RCC 7860 (cell line): ENCODE measurements around the gene COPS2.
"Not testable (repeated sequence)": the region's sequence is repeated elsewhere in the genome, so short reads cannot be mapped to it uniquely, and the experiment has no call there.

ENCODE experiments used
- DNase-seq: peaks from one replicate; pipeline ENCODE4 v3.0.0-alpha.2; 2015; ENCODE audit warnings: low spot score
- FAIRE-seq: peaks from 2 replicates; lab custom pipeline; 2012; peaks lifted over from hg19 to GRCh38; lab: Jason Lieb, UNC

COPS2 gene

DNA sequence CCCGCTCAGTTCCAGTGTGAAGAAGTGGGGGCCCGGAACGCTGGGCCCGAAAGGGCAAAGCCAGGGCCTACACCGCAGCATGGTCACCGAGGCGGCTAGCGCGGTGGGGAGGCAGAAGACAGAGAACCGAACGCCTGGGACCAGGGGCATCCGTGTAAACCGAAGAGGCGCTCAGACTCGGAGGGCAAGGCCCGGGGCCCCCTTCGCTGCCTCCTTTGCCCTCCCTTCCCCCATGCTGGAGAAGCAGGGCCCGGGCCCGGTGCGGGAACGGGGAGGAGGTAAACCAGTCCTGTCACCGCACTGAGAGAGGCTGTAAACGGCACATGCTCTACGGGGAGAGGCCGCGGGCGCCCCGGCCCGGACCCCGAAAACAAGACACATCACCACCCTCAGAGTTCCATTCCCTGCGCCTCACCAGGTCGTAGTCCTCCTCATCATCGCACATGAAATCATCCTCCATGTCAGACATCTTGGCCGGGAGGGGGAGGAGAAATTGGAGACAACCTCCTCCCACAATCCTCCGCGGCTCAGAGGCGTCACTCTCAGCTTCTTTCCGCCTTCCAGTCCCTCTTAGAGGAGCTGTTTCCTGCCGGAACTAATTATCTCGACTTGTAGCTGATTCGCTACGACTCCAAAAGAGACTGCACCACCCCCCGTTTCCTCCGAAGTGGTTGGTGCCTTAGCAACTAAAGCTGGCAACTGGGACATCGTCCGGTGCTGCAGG is at the start of gene COPS2:
Gene COPS2 (minus strand): TSS at position 490 of the 724 bp plus-strand sequence. CDS start 21 bp downstream, at position 469.
- DNase-seq (peak; percentile 93), FAIRE-seq (peak; percentile 69)

DNA sequence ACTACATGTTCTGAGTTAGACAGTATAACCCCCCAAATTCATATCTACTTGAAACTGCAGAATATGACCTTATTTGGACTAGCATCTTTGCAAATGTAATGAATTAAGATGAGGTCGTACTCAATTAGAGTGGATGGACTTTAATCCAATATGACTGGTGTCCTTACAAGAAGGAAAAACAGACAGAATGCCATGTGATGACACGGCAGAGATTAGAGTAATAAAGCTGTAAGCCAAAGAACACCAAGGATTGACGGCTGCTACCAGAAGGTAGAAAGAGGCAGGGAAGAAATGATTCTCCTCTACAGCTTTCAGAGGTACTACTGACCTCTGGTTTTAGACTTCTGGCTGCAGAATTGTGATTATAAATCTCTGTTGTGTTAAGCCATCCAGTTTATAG is 44.9 kb upstream of the COPS2 start:
- FAIRE-seq (no peak), DNase-seq (no peak)

DNA sequence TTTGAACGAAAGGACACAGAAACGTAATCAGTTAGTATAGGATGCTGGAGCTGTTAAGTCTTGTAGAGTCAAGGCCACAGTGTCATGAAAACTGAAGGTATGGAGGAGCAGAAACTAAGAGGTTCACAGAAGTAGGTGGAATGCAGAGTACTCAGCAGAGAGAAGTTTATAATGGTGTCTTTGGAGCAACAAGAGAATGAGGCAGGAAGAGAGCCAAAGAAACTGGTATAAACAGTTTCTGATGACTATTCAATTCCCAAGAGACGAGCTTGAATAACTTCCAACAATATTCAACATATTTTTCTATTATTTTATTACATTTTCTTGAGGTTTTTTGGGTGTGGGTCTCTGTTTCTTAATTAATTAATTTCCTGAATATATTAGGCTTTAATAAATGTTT is 44.3 kb upstream of the COPS2 start:
- no peak for FAIRE-seq

DNA sequence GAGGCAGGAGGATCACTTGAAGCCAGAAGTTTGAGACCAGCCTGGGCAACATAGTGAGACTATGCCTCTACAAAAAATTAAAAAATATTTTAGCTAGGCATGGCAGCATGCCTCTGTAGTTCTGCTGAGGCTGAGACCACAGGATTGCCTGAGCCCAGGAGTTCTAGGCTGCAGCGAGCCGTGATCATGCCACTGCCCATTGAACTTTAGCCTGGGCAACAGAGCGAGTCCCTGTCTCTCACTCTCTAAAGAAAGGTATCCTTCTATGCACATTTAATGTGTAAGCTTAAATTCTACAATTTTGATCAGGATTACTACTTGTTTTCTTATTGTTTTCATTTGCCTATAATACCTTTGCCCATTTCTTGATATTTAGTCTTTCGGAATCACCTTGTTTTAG is 41.5 kb upstream of the COPS2 start:
- DNase-seq = no peak

More for the DNA sequence above, 44.3 kb upstream of the COPS2 start:
- DNase-seq = no peak

DNA sequence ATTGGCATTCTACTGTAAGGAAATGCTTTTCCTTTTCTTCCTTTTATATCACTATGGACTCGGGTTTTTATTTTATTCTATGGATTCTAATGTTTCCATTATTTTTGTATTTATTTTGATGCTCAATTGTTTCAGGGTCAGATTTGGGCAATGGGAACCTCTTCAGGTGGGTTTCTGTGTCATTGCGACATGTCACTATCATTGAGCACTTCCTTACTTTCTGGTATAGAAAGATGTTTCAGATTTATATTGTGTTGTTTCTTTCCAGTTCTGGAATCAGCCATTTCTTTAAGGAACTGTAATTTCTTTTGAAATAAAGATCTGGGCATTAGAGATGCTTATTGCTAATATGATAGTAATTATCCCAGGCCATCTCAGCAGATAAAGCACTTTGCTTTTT is 36.5 kb upstream of the COPS2 start:
- DNase-seq = no peak

More for the DNA sequence above, 41.5 kb upstream of the COPS2 start:
- FAIRE-seq = no peak

DNA sequence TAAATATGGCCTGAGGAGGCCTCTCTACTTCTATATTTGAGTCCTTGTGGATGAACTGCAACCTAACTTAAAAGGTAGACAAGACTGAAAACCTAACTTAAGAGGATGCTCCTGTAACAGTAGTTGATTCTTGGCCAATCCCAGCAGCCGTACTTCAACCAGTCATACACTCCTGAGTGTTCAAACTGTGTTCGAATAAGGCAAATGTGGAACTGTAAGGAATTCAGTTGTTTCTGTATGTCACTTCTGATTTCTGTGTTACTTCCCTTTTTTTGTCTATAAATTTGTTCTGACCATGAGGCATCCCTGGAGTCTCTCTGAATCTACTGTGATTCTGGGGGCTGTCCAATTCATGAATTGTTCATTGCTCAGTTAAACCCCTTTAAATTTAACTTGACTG is 35.2 kb upstream of the COPS2 start:
- FAIRE-seq (no peak), DNase-seq (no peak)

More for the DNA sequence above, 36.5 kb upstream of the COPS2 start:
- no peak for FAIRE-seq

DNA sequence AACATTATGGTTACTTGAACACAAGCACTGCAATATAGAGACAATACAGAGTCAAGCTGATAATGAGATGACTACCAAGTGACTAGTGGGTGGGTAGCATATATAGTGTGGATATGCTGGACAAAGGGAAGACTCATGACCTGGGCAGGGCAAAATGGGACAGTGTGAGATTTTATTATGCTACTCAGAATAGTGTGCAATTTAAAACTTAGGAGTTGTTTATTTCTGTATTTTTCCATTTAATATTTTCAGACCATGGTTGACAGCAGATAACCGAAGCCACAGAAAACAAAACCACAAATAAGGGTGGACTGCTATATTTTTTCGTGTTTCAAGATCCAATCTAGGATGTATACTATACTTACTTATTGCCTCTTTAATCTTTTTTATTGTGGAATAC is 34.2 kb upstream of the COPS2 start:
- FAIRE-seq = no peak
- DNase-seq = no peak

DNA sequence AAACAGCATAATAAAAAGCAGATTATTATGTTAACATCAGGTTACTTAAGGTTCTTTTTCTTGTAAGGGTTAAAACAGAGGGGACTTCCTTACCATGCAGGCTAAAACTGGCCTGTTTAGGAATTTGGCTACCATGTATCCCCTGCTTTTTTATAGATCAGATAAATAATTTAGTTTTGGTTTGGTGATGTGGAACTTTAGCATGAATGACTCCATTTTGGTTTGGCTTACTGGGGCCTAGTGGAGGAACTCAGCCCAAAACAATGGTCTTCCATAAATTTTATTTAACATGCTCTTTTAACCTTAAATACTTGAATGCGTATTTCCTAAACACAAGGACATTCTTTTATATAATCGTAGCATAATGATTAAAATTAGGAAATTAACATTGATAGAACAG is 33.5 kb upstream of the COPS2 start:
- DNase-seq (no peak), FAIRE-seq (no peak)

DNA sequence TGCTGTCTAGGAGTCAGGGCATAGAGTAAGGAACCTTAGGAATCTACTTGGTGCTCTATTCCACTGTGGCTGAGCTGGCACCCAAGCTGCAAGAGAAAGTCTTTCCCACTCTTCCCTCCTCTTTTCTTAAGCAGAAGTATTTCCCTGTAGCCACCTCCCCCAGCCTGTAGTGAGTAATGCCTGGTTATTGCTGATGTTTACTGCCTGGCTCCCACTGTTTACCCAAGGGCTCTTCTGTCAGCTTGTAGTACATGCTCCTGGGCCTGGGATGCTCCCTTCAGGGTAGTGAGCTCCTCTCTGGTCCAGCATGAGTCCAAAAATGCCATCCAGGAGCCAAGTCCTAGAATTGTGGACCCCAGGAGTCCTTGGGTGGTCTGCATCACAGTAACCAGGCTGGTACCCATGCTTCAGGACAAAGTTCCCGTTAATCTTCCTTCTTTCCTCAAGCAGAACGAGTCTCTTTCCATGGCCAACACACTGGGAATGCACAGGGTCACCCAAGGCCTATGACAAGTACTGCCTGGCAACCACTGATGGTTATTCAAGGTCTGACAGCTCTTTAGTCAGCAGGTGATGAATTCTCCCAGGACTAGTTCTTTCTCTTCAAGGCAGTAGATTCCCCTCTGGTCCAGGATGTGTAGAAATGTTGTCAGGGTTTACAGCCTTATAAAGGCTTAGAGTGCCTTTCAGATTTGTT is 32.3 kb upstream of the COPS2 start:
- DNase-seq (no peak), FAIRE-seq (no peak)

DNA sequence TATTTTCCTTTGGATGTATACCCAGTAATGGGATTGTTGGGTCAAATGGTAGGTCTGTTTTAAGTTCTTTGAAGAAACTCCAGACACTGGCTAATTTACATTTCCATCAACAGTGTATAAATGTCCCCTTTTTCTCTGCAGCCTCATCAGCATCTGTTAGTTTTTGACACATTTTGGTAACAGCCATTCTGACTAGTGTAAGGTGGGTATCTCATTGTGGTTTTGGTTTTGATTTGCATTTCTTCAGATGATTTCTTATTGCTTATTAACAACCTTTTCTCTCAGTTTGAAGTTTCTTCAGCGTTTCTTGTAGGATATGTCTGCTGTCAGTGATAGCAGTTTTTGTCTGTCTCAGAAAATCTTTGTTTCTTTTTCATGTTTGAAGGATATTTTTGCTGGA is 30.1 kb upstream of the COPS2 start:
- no peak for FAIRE-seq
- DNase-seq = no peak

DNA sequence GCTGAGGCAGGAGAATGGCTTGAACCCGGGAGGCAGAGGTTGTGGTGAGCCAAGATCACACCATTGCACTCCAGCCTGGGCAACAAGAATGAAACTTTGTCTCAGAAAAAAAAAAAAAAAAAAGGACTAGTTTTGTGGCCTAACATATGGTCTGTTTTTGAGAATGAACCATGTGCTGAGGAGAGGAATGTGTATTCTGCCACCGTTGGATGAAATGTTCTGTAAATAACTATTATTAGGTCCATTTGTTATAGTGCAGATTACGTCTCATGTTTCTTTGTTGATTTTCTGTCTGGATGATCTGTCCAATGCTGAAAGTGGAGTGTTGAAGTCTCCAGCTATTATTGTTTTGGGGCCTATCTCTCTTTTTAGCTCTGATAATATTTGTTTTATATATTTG is 28.3 kb upstream of the COPS2 start:
- DNase-seq, FAIRE-seq: not testable (repeated sequence)

DNA sequence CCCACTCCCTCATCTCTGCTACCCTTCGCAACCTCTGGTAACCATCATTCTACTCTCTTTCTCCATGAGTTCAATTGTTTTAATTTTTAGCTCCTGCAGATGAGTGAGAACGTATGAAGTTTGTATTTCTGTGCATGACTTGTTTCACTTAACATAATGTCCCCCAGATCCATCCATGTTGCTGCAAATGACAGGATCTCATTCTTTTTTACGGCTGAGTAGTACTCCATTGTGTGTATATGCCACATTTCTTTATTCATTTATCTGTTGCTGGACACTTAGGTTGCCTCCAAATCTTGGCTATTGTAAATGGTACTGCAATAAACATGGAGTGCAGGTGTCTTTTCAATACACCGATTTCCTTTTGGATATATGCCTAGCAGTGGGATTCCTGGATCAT is 26.7 kb upstream of the COPS2 start:
- DNase-seq (no peak), FAIRE-seq (no peak)

DNA sequence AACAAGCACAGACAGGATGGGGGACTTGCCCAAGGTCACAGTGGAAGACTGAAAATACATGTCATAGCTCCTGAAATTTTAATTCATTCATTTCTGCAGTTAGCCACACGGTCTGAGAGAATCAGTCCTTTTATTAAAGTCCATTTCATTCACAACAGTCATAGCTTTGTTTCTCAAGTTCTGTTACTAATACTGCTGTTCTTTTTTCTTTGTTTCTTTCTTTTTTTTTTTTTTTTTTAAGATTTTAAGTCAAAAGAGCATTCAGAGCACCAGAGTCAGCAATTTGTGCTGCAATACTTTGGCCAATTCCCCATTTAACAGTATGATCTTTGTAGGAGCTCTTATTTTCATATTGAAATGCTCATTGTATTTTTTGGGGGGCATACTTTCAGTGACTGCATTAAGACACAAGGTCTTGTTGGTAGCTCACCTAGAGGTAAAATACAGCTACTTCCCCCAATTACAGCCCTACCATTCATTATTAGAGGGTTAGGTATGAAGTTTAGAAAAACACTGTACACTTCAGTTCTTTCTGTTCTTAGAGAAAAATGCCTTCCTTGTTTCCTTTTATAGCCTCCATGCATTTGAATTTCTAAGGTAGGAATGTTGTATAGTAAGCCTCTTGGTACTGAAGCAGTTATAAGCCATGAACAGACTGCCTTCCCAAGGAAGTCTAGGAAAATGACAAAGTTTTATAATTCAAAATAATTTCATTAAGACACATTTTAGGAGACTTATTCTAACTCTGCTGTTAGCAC is 24.2 kb upstream of the COPS2 start:
- DNase-seq = no peak
- no peak for FAIRE-seq

DNA sequence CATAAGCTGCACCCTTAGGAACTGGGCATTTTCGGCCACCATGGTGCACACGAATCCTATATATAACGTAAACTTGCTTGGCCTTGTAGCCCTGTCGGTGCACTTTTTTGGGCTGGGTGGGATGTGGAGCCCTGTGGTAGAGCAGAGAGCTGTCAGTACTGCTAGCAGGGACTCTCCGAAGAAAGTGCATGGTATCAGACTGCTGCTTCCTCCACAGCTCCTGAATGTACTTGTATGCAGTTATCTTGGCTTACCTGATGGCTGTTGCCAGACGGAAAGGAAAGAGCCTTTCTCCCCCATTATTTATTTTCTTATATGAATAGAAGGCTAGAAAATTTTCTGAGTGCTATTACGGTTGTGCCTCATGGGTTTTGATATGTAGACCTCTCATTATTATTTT is 23.1 kb upstream of the COPS2 start:
- no peak for FAIRE-seq

DNA sequence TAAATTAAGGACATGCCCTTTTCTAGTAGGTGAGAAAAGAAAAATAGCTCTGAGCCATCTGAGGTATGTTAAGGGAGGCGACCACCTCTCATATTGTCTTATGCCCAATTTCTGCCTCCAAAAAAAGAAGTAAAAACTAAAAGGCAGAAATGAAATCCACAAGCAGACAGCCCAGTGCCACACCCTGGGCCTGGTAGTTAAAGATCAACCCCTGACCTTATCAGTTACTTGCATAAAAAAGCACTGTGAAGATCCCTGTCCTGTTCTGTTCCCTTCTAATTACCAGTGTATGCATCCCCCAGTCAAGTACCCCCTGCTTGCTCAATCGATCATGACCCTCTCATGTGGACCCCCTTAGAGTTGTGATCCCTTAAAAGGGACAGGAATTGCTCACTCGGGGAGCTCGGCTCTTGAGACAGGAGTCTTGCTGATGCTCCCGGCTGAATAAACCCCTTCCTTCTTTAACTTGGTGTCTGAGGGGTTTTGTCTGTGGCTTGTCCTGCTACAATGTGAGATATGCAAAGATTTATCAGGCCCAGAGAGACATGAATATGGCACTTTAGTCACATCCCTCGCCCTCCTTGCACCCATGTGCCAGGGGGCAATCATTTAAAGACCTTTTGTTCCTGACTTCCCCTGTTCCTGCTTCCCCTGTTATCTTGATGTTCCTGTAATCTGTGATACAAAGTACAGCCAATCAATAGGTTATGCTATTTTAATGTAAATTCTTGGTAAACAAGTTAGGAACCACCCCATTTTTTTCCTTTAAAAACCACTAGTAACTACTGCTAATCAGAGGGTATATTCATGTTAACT is 20.4 kb upstream of the COPS2 start:
- not testable (repeated sequence) for DNase-seq, FAIRE-seq

More for the DNA sequence above, 23.1 kb upstream of the COPS2 start:
- no peak for DNase-seq

DNA sequence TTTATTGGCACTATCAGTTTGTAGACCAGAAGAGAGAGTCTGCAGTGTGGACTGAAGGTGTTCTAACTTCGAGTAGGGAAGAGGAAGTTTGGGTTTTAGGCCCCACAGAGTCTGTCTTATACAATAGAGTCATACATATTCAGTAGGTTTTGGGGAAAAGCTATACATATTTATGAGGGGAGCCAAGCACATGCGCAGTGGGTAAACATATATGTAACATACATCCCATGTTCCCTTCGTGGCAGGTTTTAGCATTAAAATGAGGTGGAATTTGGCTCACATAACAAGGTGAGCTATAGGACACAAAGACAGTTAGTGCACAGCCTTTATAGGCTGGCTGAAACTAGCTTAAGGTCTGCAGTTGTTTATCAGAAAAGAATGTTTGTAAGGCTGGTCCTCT is 19.5 kb upstream of the COPS2 start:
- DNase-seq = no peak
- no peak for FAIRE-seq

DNA sequence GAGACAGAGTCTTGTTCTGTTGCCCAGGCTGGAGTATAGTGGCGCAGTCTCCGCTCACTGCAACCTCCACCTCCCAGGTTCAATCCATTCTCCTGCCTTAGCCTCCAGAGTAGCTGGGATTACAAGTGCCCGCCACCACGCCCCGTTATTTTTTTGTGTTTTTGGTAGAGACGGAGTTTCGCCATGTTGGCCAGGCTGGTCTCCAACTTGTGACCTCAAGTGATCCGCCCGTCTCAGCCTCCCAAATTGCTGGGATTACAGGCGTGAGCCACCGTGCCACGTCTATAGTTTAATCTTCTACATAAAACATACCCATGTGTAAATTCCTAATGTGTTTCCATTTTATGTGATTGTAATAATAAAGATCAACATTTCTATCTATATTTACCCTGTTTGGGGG is 16.4 kb upstream of the COPS2 start:
- DNase-seq (no peak), FAIRE-seq (no peak)

DNA sequence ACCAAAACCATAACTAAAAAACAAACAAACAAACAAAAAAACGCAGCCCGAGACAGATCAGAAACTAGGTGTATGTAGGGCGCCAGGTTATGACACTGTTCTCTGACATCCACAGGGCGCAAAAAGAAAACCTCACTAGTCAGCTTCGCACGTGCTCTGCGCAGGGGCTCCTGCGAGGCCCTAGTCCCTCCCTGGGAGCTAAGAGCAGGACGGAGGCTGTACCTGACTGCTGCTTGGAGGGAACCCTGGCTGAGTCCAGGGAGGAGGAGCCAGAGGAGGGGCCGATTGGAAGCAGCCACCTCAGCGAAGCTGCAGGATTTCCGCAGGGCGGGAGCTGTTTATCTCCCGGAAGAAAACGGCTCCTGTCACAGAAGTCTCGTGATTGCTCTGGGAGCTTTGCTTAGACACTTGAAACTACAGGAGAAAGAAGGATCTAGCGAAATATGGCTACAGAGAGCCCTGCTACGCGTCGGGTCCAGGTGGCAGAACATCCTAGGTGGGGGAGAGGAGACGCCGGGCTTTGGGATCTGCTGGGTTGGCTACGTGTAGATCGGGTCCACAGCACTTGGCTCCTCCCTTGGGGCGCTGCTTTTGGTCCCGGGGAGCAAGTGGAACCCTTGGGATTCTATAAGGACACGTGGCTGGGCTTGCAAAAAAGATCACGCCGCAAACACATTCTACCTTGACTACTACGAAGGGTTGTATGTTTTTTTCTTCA is 14.6 kb upstream of the COPS2 start, which contains the start of gene GALK2:
Gene GALK2 (plus strand): TSS at position 368 of the 718 bp plus-strand sequence. CDS start 76 bp downstream, at position 444.
- peak; percentile 72 for DNase-seq
- peak; percentile 77 for FAIRE-seq

DNA sequence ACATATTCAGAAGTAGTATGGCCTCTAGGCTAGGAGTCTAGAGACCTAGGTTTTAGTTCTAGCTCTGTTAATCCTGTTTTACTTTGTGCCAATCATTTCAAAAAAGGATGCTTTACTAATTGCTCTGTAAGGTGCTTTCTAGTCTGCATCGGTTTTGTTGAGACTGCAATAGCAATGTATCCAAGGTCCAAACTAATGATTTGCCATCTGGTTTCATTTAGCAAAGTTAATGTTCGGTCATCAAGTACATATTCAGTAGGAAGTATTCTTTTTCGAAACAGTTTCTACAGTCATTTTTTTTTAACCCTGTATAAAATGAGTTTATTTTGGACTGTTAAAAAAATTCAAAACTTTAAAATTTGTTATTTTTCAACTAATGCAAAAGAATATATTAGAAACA is 12.6 kb upstream of the COPS2 start:
- DNase-seq (no peak), FAIRE-seq (no peak)

DNA sequence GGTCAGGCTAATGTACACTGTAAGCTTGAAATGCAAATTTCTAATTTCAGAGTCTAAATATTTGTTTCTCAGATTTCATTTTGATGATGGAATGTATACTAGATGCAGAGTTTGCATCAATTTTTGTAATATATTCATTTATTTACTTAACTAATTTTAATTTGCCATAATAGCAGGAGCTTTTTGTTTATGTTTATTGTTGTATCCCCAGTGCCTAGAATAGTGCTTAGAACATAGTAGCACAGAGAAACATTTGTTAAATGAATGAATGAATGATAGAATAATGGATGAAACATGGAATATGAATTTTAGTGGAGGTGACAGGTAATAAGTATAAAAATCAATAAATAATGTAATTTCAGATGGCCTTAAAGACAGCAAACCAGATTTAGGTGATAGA is 9.5 kb upstream of the COPS2 start:
- FAIRE-seq (no peak), DNase-seq (no peak)
